Measurements from ENCODE around the gene DEPDC5. TPM values are rescaled to one million over a fixed set of nuclear protein-coding genes. Genes with fewer than 3 reads are reported as not detected.

Gene DEPDC5
- polyA plus RNA-seq, 1 experiment, result 14.3 TPM

DNA sequence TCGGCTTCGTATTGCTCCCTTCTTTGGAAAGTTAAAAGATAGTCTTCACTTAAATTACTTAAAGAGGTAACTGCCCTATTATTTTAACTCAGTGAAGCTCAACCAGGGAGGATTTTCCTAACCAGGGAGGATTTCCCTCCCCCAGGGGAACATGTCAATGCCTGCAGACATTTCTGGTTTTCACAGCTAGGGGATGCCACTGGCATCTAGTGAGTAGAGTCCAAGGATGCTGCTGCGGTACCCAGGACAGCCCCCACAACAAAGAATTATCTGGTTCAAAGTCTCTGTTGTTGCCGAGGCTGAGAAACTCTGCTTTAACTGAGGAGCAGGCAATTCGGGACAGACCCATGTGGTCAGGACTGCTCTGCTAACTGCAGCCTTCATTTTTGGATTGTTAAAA is 82.2 kb downstream of the DEPDC5 start:
- TF ChIP-seq, protein P1, sequence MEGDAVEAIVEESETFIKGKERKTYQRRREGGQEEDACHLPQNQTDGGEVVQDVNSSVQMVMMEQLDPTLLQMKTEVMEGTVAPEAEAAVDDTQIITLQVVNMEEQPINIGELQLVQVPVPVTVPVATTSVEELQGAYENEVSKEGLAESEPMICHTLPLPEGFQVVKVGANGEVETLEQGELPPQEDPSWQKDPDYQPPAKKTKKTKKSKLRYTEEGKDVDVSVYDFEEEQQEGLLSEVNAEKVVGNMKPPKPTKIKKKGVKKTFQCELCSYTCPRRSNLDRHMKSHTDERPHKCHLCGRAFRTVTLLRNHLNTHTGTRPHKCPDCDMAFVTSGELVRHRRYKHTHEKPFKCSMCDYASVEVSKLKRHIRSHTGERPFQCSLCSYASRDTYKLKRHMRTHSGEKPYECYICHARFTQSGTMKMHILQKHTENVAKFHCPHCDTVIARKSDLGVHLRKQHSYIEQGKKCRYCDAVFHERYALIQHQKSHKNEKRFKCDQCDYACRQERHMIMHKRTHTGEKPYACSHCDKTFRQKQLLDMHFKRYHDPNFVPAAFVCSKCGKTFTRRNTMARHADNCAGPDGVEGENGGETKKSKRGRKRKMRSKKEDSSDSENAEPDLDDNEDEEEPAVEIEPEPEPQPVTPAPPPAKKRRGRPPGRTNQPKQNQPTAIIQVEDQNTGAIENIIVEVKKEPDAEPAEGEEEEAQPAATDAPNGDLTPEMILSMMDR (IDR thresholded peaks at IDR 0.05; ENCODE audit: low read depth, low read length), result no peak
- Histone ChIP-seq H3K4me3 (ENCODE audit: low read depth, low read length) (no peak overlapping the region), H3K9me3 (ENCODE audit: control insufficient read depth, insufficient read depth, low read length) (no peaks in the 10 kb centered on the region), H3K27ac (ENCODE audit: low read depth, low read length) (no peak overlapping the region), H3K27me3 (ENCODE audit: control insufficient read depth, insufficient read depth, low read length) (no peaks in the 10 kb centered on the region)
- ChIA-PET CTCF (no interaction called here), POLR2A (no interaction called here)
- DNase-seq (ENCODE audit: low read depth, low spot score), result no peak

DNA sequence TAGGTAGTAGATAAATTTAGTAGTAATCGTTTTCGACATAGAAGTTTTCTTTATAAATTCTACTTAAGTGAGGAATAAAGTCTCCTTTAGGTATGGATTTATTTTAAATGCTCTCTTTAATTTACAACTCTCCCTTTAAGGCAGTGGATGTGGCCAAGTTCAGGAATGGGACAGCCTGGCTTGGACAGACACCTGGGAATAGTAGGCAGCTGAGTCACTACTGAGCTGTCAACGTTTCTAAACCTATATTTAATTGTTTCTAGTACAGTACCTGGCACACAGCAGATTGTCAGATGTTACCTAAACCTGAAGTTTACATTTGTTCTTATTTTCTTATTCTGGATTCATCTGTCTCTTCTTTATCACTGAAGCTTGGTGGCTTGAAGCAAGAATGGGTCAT is 85.1 kb downstream of the DEPDC5 start:
- TF ChIP-seq, protein P1 (IDR thresholded peaks at IDR 0.05; ENCODE audit: low read depth, low read length), result no peak
- no peak overlapping the region for H3K27ac ChIP-seq (ENCODE audit: low read depth, low read length)
- no peaks in the 10 kb centered on the region for H3K27me3 ChIP-seq (ENCODE audit: control insufficient read depth, insufficient read depth, low read length)
- no peak for DNase-seq (ENCODE audit: low read depth, low spot score)
- H3K4me3 ChIP-seq (ENCODE audit: low read depth, low read length), result no peak overlapping the region
- POLR2A ChIA-PET, result interaction anchor here (0.6 kb wide), 1 partner anchor 88 kb away, joined by 5 read pairs; no protein-coding TSS in a partner anchor
- CTCF ChIA-PET, result no interaction called here
- H3K9me3 ChIP-seq (ENCODE audit: control insufficient read depth, insufficient read depth, low read length), result no peaks in the 10 kb centered on the region

DNA sequence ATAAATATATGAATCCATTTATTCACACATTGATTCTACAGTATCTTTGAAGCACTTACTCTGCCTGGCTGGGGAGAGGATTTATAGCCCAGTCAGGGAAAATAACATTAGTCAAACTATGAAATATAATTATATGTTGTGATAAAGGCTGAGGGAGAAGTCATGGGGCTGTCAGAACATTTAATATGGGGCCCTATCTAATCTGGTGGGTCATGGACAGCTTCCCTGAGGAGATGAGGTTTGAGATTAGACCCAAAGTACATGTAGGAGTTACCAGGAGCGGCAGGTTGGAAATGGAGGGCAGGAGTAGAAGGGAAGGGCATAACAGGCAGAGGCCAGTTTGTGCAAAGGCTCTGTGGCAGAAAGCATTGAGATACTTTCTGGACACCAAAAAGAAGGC is 86.2 kb downstream of the DEPDC5 start:
- ChIA-PET POLR2A (no interaction called here), CTCF (no interaction called here)
- TF ChIP-seq, protein P1 (IDR thresholded peaks at IDR 0.05; ENCODE audit: low read depth, low read length), result no peak
- Histone ChIP-seq H3K27ac (ENCODE audit: low read depth, low read length) (no peak overlapping the region), H3K27me3 (ENCODE audit: control insufficient read depth, insufficient read depth, low read length) (no peaks in the 10 kb centered on the region), H3K4me3 (ENCODE audit: low read depth, low read length) (no peak overlapping the region), H3K9me3 (ENCODE audit: control insufficient read depth, insufficient read depth, low read length) (peaks cover 2% of the 10 kb centered on the region; the same call in 1 of the 2 replicates)
- no peak for DNase-seq (ENCODE audit: low read depth, low spot score)

DNA sequence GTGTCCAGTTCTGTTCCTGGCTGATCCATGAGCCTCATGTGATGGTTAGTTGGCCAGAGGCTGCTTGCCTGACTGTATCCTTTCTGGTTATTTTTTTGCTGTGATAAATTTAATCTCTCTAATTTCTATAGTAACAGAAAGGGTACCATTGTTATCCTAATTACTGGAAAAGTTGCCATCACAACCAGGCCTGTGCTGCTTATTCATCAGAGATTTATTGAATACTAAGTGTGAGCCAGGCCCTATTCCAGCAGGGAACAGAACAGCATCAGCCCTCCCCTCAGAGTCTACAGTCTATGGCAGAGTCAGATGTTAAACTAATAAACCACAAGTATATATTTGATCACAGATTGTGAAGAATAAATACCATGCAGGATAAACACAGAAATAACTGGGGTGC is 86.8 kb downstream of the DEPDC5 start:
- TF ChIP-seq, protein P1 (IDR thresholded peaks at IDR 0.05; ENCODE audit: low read depth, low read length), result no peak
- Histone ChIP-seq H3K4me3 (ENCODE audit: low read depth, low read length) (no peak overlapping the region), H3K9me3 (ENCODE audit: control insufficient read depth, insufficient read depth, low read length) (peaks cover 3% of the 10 kb centered on the region; the same call in 1 of the 2 replicates), H3K27me3 (ENCODE audit: control insufficient read depth, insufficient read depth, low read length) (no peaks in the 10 kb centered on the region), H3K27ac (ENCODE audit: low read depth, low read length) (no peak overlapping the region)
- DNase-seq (ENCODE audit: low read depth, low spot score), result no peak
- POLR2A ChIA-PET, result interaction anchor here (0.6 kb wide), 1 partner anchor 44 kb away, joined by 6 read pairs; no protein-coding TSS in a partner anchor
- CTCF ChIA-PET, result no interaction called here

DNA sequence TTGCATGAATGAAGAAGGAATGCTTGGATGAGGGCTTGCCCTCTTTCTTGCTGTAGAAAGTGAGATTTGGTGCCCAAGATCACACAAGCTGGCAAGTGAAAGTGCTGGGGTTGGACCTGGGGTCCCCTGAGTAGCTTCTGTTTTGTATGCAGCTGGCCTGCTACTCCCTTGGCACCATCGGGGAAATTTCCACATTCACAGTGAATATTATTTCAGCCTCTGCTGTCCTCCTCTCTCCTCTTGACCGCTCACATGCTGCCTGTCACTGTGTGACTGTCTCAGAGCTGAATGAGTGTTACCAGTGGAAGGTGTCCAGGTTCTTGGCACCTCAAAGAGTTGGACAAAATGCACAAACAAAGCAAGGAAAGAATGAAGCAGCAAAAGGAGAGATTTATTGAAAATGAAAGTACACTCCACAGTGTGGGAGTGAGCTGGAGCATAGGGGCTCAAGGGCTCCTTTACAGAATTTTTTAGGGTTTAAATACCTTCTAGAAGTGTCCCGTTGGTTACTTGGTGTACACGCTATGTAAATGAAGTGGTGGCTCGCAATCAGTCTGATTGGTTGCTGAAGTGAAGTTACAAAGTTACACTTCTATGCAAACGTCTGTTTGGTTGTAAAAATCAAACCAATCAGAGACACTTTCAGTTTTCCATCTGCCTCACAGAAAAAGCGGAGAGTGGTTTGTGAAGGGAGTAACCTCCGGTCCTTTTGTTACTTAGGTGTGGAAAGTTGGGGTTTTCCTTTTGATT is 87.4 kb downstream of the DEPDC5 start:
- no peak for DNase-seq (ENCODE audit: low read depth, low spot score)
- H3K27me3 ChIP-seq (ENCODE audit: control insufficient read depth, insufficient read depth, low read length), result no peaks in the 10 kb centered on the region
- ChIA-PET POLR2A (interaction anchor here (0.6 kb wide), 1 partner anchor 45 kb away, joined by 6 read pairs; no protein-coding TSS in a partner anchor), CTCF (no interaction called here)
- TF ChIP-seq, protein P1 (IDR thresholded peaks at IDR 0.05; ENCODE audit: low read depth, low read length), result no peak
- no peak overlapping the region for H3K4me3 ChIP-seq (ENCODE audit: low read depth, low read length)
- no peak overlapping the region for H3K27ac ChIP-seq (ENCODE audit: low read depth, low read length)
- H3K9me3 ChIP-seq (ENCODE audit: control insufficient read depth, insufficient read depth, low read length), result peaks cover 3% of the 10 kb centered on the region; the same call in 1 of the 2 replicates

All from AG04450 (cell line).